ENCODE results near the gene TGIF1.

Gene TGIF1

GRCh38 chr18:3455907-3456685 lies 6.1 kb downstream of the TGIF1 start:
- no peak overlapping the region for H3K27ac ChIP-seq (ENCODE audit: low read depth, low read length)
- H3K4me2 ChIP-seq (ENCODE audit: low read length): no peak overlapping the region
- H3K9me2 ChIP-seq (replicated peaks; ENCODE audit: control insufficient read depth, low read length): no peaks in the 10 kb centered on the region
- no peak overlapping the region for H3K4me3 ChIP-seq (ENCODE audit: low read length)
- no peaks in the 10 kb centered on the region for H3K27me3 ChIP-seq (ENCODE audit: control insufficient read depth, low read length)
- peaks cover 45% of the 10 kb centered on the region for H3K79me2 ChIP-seq (ENCODE audit: control insufficient read depth, low read length)
- H4K20me1 ChIP-seq (ENCODE audit: control insufficient read depth, insufficient read depth, low read depth, low read length): no peaks in the 10 kb centered on the region
- peaks cover 30% of the 10 kb centered on the region for H3K36me3 ChIP-seq (ENCODE audit: control insufficient read depth, low read length)
- TF ChIP-seq EZH2phosphoT487 (IDR thresholded peaks at IDR 0.05; ENCODE audit: borderline replicate concordance, low read length): no peak
- no peak for TF ChIP-seq CTCF (IDR thresholded peaks at IDR 0.05; ENCODE audit: low read depth, low read length, poor library complexity, severe bottlenecking)
- H3K4me1 ChIP-seq (ENCODE audit: control insufficient read depth, low read length): peaks cover 47% of the 10 kb centered on the region
- 0 out of 2 replicates have a peak, but pooled peaks cover 2% of the 10 kb centered on the region for H3K9me3 ChIP-seq (ENCODE audit: control insufficient read depth, insufficient read depth, low read length)
- H3F3A ChIP-seq (ENCODE audit: control insufficient read depth, insufficient read depth): peaks cover 8% of the 10 kb centered on the region

- Histone ChIP-seq H3K9me3 (ENCODE audit: control insufficient read depth, insufficient read depth, low read length) (0 out of 2 replicates have a peak, but pooled peaks cover 2% of the 10 kb centered on the region), H3K79me2 (ENCODE audit: control insufficient read depth, low read length) (peaks cover 39% of the 10 kb centered on the region), H3F3A (ENCODE audit: control insufficient read depth, insufficient read depth) (peaks cover 8% of the 10 kb centered on the region), H3K9me2 (replicated peaks; ENCODE audit: control insufficient read depth, low read length) (no peaks in the 10 kb centered on the region), H3K36me3 (ENCODE audit: control insufficient read depth, low read length) (peaks cover 30% of the 10 kb centered on the region), H3K4me2 (ENCODE audit: low read length) (no peak overlapping the region), H3K4me3 (ENCODE audit: low read length) (no peak overlapping the region), H4K20me1 (ENCODE audit: control insufficient read depth, insufficient read depth, low read depth, low read length) (no peaks in the 10 kb centered on the region), H3K4me1 (ENCODE audit: control insufficient read depth, low read length) (peaks cover 44% of the 10 kb centered on the region), H3K27me3 (ENCODE audit: control insufficient read depth, low read length) (no peaks in the 10 kb centered on the region), H3K27ac (ENCODE audit: low read depth, low read length) (no peak overlapping the region)
- TF ChIP-seq EZH2phosphoT487 (IDR thresholded peaks at IDR 0.05; ENCODE audit: borderline replicate concordance, low read length) (no peak), CTCF (IDR thresholded peaks at IDR 0.05; ENCODE audit: low read depth, low read length, poor library complexity, severe bottlenecking) (no peak)
Observed at GRCh38 chr18:3456686-3457069, 6.7 kb downstream of the TGIF1 start.

- no peak overlapping the region for H3K4me3 ChIP-seq (ENCODE audit: low read length)
- no peak overlapping the region for H3K4me2 ChIP-seq (ENCODE audit: low read length)
- no peaks in the 10 kb centered on the region for H4K20me1 ChIP-seq (ENCODE audit: control insufficient read depth, insufficient read depth, low read depth, low read length)
- no peaks in the 10 kb centered on the region for H3K9me2 ChIP-seq (replicated peaks; ENCODE audit: control insufficient read depth, low read length)
- peaks cover 8% of the 10 kb centered on the region for H3F3A ChIP-seq (ENCODE audit: control insufficient read depth, insufficient read depth)
- peaks cover 38% of the 10 kb centered on the region for H3K4me1 ChIP-seq (ENCODE audit: control insufficient read depth, low read length)
- H3K9me3 ChIP-seq (ENCODE audit: control insufficient read depth, insufficient read depth, low read length): peaks cover 6% of the 10 kb centered on the region; the same call in 1 of the 2 replicates
- no peaks in the 10 kb centered on the region for H3K27me3 ChIP-seq (ENCODE audit: control insufficient read depth, low read length)
- TF ChIP-seq EZH2phosphoT487 (IDR thresholded peaks at IDR 0.05; ENCODE audit: borderline replicate concordance, low read length): no peak
- peaks cover 30% of the 10 kb centered on the region for H3K36me3 ChIP-seq (ENCODE audit: control insufficient read depth, low read length)
- H3K79me2 ChIP-seq (ENCODE audit: control insufficient read depth, low read length): peaks cover 33% of the 10 kb centered on the region
- H3K27ac ChIP-seq (ENCODE audit: low read depth, low read length): no peak overlapping the region
Observed at GRCh38 chr18:3457261-3457724, 7.3 kb downstream of the TGIF1 start.

GRCh38 chr18:3458378-3458777 lies 8.4 kb downstream of the TGIF1 start:
- no peak overlapping the region for H3K4me3 ChIP-seq (ENCODE audit: low read length)
- H3K79me2 ChIP-seq (ENCODE audit: control insufficient read depth, low read length): peaks cover 23% of the 10 kb centered on the region
- TF ChIP-seq CTCF (IDR thresholded peaks at IDR 0.05; ENCODE audit: low read depth, low read length, poor library complexity, severe bottlenecking): no peak
- TF ChIP-seq EZH2phosphoT487 (IDR thresholded peaks at IDR 0.05; ENCODE audit: borderline replicate concordance, low read length): no peak
- peaks cover 27% of the 10 kb centered on the region for H3K4me1 ChIP-seq (ENCODE audit: control insufficient read depth, low read length)
- H4K20me1 ChIP-seq (ENCODE audit: control insufficient read depth, insufficient read depth, low read depth, low read length): no peaks in the 10 kb centered on the region
- H3K9me2 ChIP-seq (replicated peaks; ENCODE audit: control insufficient read depth, low read length): no peaks in the 10 kb centered on the region
- H3F3A ChIP-seq (ENCODE audit: control insufficient read depth, insufficient read depth): peaks cover 6% of the 10 kb centered on the region; the same call in 1 of the 2 replicates
- peaks cover 30% of the 10 kb centered on the region for H3K36me3 ChIP-seq (ENCODE audit: control insufficient read depth, low read length)
- H3K27me3 ChIP-seq (ENCODE audit: control insufficient read depth, low read length): no peaks in the 10 kb centered on the region
- H3K9me3 ChIP-seq (ENCODE audit: control insufficient read depth, insufficient read depth, low read length): peaks cover 6% of the 10 kb centered on the region; the same call in 1 of the 2 replicates
- H3K4me2 ChIP-seq (ENCODE audit: low read length): peak overlapping the region; percentile 16; the same call in 1 of the 2 replicates
- H3K27ac ChIP-seq (ENCODE audit: low read depth, low read length): no peak overlapping the region
